GM12878 (cell line): ENCODE measurements around the gene NT5C. TPM values are rescaled to one million over a fixed set of nuclear protein-coding genes. Genes with fewer than 3 reads are reported as not detected.

Experiments
- ATAC-seq: fragments of 200-7000 bp; cut with Tn5 transposase; 3 replicates; pipeline ENCODE4 v1.9.1; 2020; ENCODE audit warnings: mild to moderate bottlenecking, moderate library complexity
- BruUV-seq: library from RNA; stranded (reverse); fragments of 400-500 nt; replicated peaks from 2 replicates; lab custom pipeline; 2021; lab: Mats Ljungman, UMichigan
- CTCF ChIA-PET: fragments of 300-600 bp; sonication (Branson Sonifier 250); formaldehyde crosslinking; extraction: SDS; loops from one replicate; lab custom pipeline; 2021; ENCODE audit warnings: inconsistent platforms; lab: Yijun Ruan, JAX
- POLR2A ChIA-PET: fragments of 350-600 bp; formaldehyde crosslinking; extraction: SDS; loops from one replicate; lab custom pipeline; 2021; ENCODE audit warnings: inconsistent platforms; lab: Charles Lee
- RAD21 ChIA-PET: fragments of 300-600 bp; sonication (Branson Sonifier 250); formaldehyde crosslinking; loops from one replicate; lab custom pipeline; 2023; ENCODE audit warnings: antibody characterized with exemption; ENCODE audit not compliant: unreplicated experiment; lab: Charles Lee
- SMC1A ChIA-PET: fragments of 300-600 bp; sonication (Branson Sonifier 250); formaldehyde crosslinking; loops from one replicate; lab custom pipeline; 2023; ENCODE audit not compliant: unreplicated experiment, uncharacterized antibody; lab: Charles Lee
- DNase-seq: peaks from one replicate; pipeline ENCODE4 v3.0.0-alpha.2; 2011; ENCODE audit warnings: low read depth, low spot score
- FAIRE-seq: peaks from 3 replicates; lab custom pipeline; 2011; peaks lifted over from hg19 to GRCh38; lab: Jason Lieb, UNC
- H2AFZ ChIP-seq: 2 replicates; pipeline ENCODE4 v1.6.0; 2011; ENCODE audit warnings: low read depth, low read length, control low read depth; ENCODE audit not compliant: control insufficient read depth
- H3K27ac ChIP-seq: 2 replicates; pipeline ENCODE4 v1.5.1; 2011; ENCODE audit warnings: control low read depth; ENCODE audit not compliant: control insufficient read depth, insufficient read depth
- H3K27me3 ChIP-seq, 2 experiments: replicated peaks in 1 of 2; 2 replicates each; pipeline versions ENCODE4 v1.6.0 to v1.6.1; 2011; ENCODE audit warnings: low read length in 1 of 2; ENCODE audit not compliant: control insufficient read depth in 2 of 2, insufficient read depth in 2 of 2
- H3K36me3 ChIP-seq, 2 experiments: 2 replicates each; pipeline ENCODE4 v1.5.1; 2011; ENCODE audit warnings: low read length in 1 of 2; ENCODE audit not compliant: control insufficient read depth in 2 of 2, insufficient read depth in 2 of 2
- H3K4me1 ChIP-seq: 2 replicates; pipeline ENCODE4 v1.6.1; 2011; ENCODE audit warnings: mild to moderate bottlenecking, low read length, moderate library complexity, mixed read lengths; ENCODE audit not compliant: control insufficient read depth, insufficient read depth
- H3K4me2 ChIP-seq: 2 replicates; pipeline ENCODE4 v1.6.0; 2011; ENCODE audit warnings: control low read depth; ENCODE audit not compliant: control insufficient read depth, insufficient read depth
- H3K4me3 ChIP-seq: fragments of 200-600 bp; sonication (generic); 2 replicates; pipeline ENCODE4 v1.5.1; 2016
- H3K79me2 ChIP-seq: 2 replicates; pipeline ENCODE4 v1.6.0; 2011; ENCODE audit warnings: low read length; ENCODE audit not compliant: control insufficient read depth, insufficient read depth
- H3K9ac ChIP-seq: 2 replicates; pipeline ENCODE4 v1.8.0; 2011; ENCODE audit warnings: low read length, control low read depth, mixed read lengths; ENCODE audit not compliant: control insufficient read depth, insufficient read depth
- H3K9me3 ChIP-seq: replicated peaks from 3 replicates; pipeline ENCODE4 v1.5.1; 2011; ENCODE audit warnings: mild to moderate bottlenecking, low read length; ENCODE audit not compliant: control insufficient read depth, insufficient read depth
- H4K20me1 ChIP-seq: 2 replicates; pipeline ENCODE4 v1.6.0; 2011; ENCODE audit not compliant: control insufficient read depth, insufficient read depth
- ATF7 ChIP-seq: fragments of 450-650 bp; IDR thresholded peaks from 2 replicates; pipeline ENCODE4 v1.6.1; 2016; ENCODE audit warnings: low read depth, mild to moderate bottlenecking
- BMI1 ChIP-seq: fragments of 450-650 bp; IDR thresholded peaks from 2 replicates; pipeline ENCODE4 v1.6.1; 2016; ENCODE audit warnings: mild to moderate bottlenecking, moderate library complexity, borderline replicate concordance
- E2F4 ChIP-seq: IDR thresholded peaks from 2 replicates; pipeline ENCODE4 v1.6.1; 2012; ENCODE audit warnings: low read depth, low read length, improper control_type of control experiment
- FOXM1 ChIP-seq: IDR thresholded peaks from 2 replicates; pipeline ENCODE4 v1.6.1; 2012; ENCODE audit warnings: low read depth, mild to moderate bottlenecking, inconsistent platforms, low read length, moderate library complexity
- KAT2A ChIP-seq: conservative IDR thresholded peaks from 2 replicates; pipeline ENCODE4 v1.6.1; 2011; ENCODE audit warnings: low read depth, low read length; ENCODE audit not compliant: control insufficient read depth
- MEF2B ChIP-seq: fragments of 450-650 bp; IDR thresholded peaks from 2 replicates; pipeline ENCODE4 v1.6.1; 2018; ENCODE audit warnings: mild to moderate bottlenecking, moderate library complexity; ENCODE audit not compliant: partially characterized antibody, poor library complexity, severe bottlenecking
- NFYB ChIP-seq: IDR thresholded peaks from 2 replicates; pipeline ENCODE4 v1.6.1; 2011; ENCODE audit warnings: low read depth, mild to moderate bottlenecking, low read length, improper control_type of control experiment, moderate library complexity; ENCODE audit not compliant: insufficient read depth
- RUNX3 ChIP-seq: IDR thresholded peaks from 2 replicates; pipeline ENCODE4 v1.6.1; 2012; ENCODE audit warnings: low read length, inconsistent platforms
- STAT1 ChIP-seq: fragments of 450-650 bp; conservative IDR thresholded peaks from 2 replicates; pipeline ENCODE4 v1.6.1; 2014; ENCODE audit warnings: antibody characterized with exemption, mild to moderate bottlenecking
- ZBED1 ChIP-seq: IDR thresholded peaks from 2 replicates; pipeline ENCODE4 v1.6.1; 2016; ENCODE audit warnings: borderline replicate concordance
- WGBS: methylation state at CpG from one replicate; pipeline ENCODE4 v1.1.6; 2016; ENCODE audit warnings: low lambda C conversion rate; ENCODE audit not compliant: insufficient replicate concordance, insufficient coverage; ENCODE audit errors: missing lambda C conversion rate; 5-methylcytosine and 5-hydroxymethylcytosine counted together
- in situ Hi-C: fragments of 300-500 bp; cut with MboI; formaldehyde crosslinking; loops from 9 replicates; pipeline ENCODE4 v1.14.3; 2018; ENCODE audit warnings: mixed read lengths
- intact Hi-C: fragments of 100-400 bp; cut with micrococcal nuclease; formaldehyde crosslinking; loops from one replicate; pipeline ENCODE4 v1.14.2; 2022; ENCODE audit not compliant: unreplicated experiment
- polyA plus RNA-seq, 11 experiments: library from polyadenylated mRNA; depleted of rRNA in 4 of 11; unstranded in 6 of 11; stranded (reverse) in 5 of 11; fragments of >200 nt; fragmentation: Nextera tagmentation in 4 of 11; fragmentation: Illumina TruSeq in 1 of 11; extraction: Ambion mirVana in 4 of 11; extraction: Trizol in 1 of 11; gene quantifications; 1 replicate in 1 of 11; 2 replicates in 10 of 11; pipeline versions ENCODE4 v1.2.1 to v1.2.3, GENCODE V29; 2011 to 2016; ENCODE audit warnings: inconsistent platforms in 2 of 11, missing spikeins in 2 of 11, low read depth in 1 of 11
- total RNA-seq, 4 experiments: library from RNA; depleted of rRNA in 3 of 4; stranded (reverse); fragments of >200 nt in 3 of 4; fragmentation: Illumina TruSeq in 1 of 4; extraction: Trizol in 1 of 4; gene quantifications; 2 replicates each; pipeline versions ENCODE4 v1.2.1 to v1.2.3, GENCODE V29; 2013 to 2021

The NT5C gene
- total and polyA plus RNA-seq, 10 of the 15 experiments (the other 5 are each of a cell fraction or from before 2014, with no cell fraction given): 3.7 to 158 (median 63.9) TPM

- TF ChIP-seq ZBED1: no peak
- TF ChIP-seq MEF2B: no peak
- no peak for TF ChIP-seq KAT2A
- TF ChIP-seq STAT1: no peak
- TF ChIP-seq BMI1: no peak
- no peak for TF ChIP-seq NFYB
- no peak for TF ChIP-seq E2F4
Observed at GRCh38 chr17:75181110-75181509, 49.6 kb upstream of the NT5C start (continued).

- Histone ChIP-seq H2AFZ (no peak overlapping the region), H3K27me3 (no peaks in the 10 kb centered on the region), H3K9ac (no peak overlapping the region), H3K4me3 (no peak overlapping the region), H3K4me2 (no peak overlapping the region), H3K27ac (no peak overlapping the region), H3K9me3 (no peaks in the 10 kb centered on the region), H3K4me1 (no peaks in the 10 kb centered on the region), H3K79me2 (peaks cover 64% of the 10 kb centered on the region)
- CTCF ChIA-PET: interaction anchor here (1.7 kb wide), 1 partner anchor 23 kb away, joined by 8 read pairs; no protein-coding TSS in a partner anchor
- in situ Hi-C loops: no loop called here
- ATAC-seq (no peak), FAIRE-seq (no peak)
- SMC1A ChIA-PET: interaction anchor here (0.7 kb wide), 1 partner anchor 15 kb away, joined by 3 read pairs; no protein-coding TSS in a partner anchor
- POLR2A ChIA-PET: interaction anchor here (1.1 kb wide), 1 partner anchor 49 kb away, joined by 3 read pairs; no protein-coding TSS in a partner anchor
- intact Hi-C loops: no loop called here
- WGBS: 97% methylated on average over 4 of the region's 6 CpGs
- peak; percentile 43 for TF ChIP-seq ATF7
- no peak for TF ChIP-seq FOXM1
- peak; percentile 41; the same call in 1 of the 2 replicates for TF ChIP-seq RUNX3
- TF ChIP-seq, all 136 proteins: peak for 2
- RAD21 ChIA-PET: interaction anchor here (0.7 kb wide), 1 partner anchor 64 kb away, joined by 3 read pairs; no protein-coding TSS in a partner anchor
- Histone ChIP-seq H4K20me1 (no peaks in the 10 kb centered on the region), H3K36me3 (peaks cover 7 to 26% of the 10 kb centered on the region in 2 experiments)
- BruUV-seq: no TSS peak
- no peak for DNase-seq
Observed at GRCh38 chr17:75178453-75178852, 46.9 kb upstream of the NT5C start.
